Activated CD4-positive, alpha-beta T cell treated with anti-CD3 and anti-CD28 coated beads, Interleukin-2, amount 50 U/mL, for 16 hours (primary cell): ENCODE data around the gene SCLT1.

Experiments
- DNase-seq: peaks from one replicate; pipeline ENCODE4 v3.0.0-alpha.2; 2020

The SCLT1 gene

DNA sequence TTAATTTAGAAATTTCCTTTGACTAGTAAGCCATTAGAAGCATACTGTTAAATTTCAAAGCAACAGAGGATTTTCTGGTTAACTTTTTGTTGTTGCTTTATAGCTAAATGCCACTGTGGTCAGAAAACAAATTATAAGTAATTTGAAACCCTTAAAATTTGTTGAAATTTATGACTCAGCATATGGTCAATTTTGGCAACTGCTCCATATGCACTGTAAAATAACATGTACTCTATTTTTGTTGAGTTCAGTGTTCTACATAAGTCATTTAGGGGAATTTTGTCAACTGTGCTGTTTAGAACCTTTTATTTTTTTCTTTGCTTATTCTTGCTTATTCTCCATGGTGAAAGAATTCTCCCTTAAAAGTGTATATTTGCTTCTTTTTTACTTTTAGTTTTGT lies 28.6 kb downstream of the SCLT1 start:
- no peak for DNase-seq

DNA sequence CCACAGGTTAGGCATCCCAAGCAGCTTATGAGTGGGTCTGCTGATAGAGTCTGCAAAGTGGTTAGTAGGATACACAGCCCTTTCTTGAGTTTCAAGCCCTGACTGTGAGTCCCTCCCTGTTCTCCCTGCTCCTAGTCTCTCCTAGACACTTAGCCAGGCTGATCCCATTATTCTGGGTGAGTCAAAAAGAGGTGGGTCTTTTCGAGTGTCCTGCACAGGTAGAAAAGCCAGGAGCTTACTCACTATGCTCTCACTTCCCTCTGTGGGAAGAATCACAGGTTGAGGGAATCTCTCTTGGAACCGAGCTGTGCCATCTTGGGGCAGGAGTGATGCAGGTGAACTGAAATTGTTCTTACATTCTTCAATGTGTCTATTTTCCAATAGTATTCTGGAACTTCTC lies 29.7 kb downstream of the SCLT1 start:
- no peak for DNase-seq

DNA sequence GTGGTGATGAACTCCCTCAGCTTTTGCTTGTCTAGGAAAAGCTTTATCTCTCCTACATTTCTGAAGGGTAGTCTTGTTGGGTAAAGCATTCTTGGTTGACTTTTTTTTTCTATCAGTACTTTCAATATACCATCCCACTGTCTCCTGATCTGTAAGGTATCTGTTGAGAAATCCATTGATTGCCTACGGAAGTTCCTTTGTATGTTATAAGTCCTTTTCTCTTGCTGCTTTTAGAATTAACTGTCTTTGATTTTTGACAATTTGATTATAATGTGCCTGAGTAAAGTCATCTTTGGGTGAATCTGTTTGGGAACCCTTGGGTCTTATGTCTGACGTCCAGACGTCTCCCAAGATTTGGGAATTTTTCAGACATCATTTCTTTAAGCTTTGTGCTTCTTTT lies 30.8 kb downstream of the SCLT1 start:
- no peak for DNase-seq

DNA sequence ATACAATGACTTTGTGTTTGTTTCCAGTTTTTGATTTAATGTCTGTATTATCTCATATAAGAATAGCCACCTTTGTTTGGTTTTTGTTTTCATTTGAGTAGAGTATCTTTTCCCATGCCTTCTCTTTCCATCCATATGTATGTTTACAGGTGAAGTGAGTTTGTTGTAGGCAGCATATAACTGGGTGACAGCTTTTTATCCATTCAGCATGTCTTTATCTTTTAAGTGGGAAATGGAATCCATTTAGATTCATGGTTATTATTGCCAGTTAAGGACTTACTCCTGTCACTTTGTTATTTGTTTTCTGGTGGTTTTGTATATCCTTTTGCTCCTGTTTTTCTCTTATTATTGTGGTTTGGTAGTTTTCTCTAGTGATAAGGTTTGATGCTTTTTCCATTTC lies 34.3 kb downstream of the SCLT1 start:
- DNase-seq, result no peak

DNA sequence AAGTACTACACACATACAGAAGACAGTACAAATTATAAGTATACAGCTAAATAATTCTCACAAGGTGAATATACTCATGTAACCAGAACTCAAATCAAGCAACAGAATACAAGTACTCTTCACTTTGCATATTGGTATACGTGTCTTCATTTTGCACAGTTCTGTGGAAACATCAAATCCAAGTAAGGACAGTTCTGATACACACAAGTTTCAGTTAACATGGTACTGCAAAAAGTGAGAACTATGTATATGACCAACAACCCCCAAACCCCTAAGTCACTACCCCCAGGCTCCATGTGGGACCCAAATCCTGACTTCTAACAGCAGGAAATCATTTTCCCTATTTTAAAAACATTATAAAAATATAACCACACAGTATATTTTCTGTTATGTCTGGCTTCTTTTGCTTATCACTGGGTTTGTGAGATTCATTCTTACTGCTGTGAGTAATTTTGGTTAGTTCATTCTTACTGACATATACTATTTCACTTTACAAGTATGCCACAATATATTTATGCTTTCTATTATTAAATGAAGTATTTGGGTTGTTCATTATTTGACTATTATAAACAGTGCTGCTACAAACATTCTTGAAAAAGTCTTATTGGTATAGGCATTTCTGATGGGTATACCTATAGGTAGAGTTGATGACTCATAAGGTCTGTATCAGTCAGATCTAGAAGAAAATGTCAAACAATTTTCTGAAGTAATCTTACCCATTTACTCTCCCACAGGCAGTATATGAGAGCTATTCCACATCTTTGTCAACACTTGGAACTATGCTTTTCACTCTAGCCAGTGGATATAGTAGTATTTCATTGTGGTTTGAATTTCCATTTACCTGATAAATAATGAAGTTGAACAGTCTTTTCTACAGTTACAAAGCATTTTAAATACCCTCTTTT lies 47.0 kb downstream of the SCLT1 start:
- DNase-seq, result peak; percentile 45

DNA sequence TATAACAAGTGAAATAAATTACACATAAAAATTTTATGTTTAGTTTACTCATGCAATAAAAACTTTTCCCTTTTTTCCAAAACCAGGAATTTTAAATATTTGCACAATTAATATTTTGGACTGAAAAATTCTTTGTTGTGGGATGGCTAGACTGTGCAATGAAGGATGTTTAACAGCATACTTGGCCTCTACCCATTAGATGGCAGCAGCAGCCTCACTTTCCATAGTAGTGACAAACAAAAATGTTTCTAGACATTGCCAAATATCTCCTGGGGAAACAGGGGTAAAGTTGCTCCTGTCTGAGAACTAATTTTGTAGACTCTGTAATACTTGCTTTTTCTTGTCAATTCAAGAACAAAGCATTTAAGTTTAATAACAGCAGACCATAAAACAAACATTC lies 49.8 kb downstream of the SCLT1 start:
- DNase-seq, result no peak

DNA sequence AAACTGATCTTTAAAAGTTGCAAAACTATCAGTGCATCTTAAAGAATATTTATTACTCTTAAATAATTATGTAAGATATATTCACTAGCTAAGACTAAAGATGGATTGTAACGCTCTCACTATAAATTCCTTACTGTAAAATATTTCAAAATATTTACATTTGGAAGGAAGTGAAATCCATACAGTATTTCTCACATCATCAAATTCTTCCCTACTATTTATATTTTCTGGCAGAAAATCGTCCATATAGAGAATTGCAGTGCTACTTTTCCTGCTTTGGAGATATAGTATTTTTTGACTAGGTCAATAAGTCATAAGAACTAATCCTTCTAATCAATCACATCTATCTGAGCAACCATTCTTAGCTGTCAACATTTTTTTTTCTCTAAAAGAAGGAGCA lies 52.9 kb downstream of the SCLT1 start:
- DNase-seq, result no peak

DNA sequence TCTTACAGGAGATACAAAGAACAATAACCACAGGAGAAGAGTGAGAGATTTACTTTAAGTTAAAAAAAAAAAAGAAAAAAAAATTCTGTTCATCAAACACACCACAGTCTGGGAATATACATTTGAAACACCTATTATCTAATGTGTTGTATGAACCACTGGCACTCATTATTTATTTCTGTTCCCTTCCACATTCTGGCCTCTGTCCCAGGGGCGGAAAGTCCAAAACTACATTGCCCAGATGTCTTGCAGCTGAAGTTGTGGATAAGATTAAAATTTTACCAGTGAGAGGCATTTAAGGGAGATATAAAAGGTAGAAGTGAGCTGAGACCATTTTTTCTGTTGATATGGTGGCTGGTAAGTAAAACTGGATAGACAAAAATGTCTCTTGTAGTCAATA lies 56.2 kb downstream of the SCLT1 start:
- DNase-seq, result no peak

DNA sequence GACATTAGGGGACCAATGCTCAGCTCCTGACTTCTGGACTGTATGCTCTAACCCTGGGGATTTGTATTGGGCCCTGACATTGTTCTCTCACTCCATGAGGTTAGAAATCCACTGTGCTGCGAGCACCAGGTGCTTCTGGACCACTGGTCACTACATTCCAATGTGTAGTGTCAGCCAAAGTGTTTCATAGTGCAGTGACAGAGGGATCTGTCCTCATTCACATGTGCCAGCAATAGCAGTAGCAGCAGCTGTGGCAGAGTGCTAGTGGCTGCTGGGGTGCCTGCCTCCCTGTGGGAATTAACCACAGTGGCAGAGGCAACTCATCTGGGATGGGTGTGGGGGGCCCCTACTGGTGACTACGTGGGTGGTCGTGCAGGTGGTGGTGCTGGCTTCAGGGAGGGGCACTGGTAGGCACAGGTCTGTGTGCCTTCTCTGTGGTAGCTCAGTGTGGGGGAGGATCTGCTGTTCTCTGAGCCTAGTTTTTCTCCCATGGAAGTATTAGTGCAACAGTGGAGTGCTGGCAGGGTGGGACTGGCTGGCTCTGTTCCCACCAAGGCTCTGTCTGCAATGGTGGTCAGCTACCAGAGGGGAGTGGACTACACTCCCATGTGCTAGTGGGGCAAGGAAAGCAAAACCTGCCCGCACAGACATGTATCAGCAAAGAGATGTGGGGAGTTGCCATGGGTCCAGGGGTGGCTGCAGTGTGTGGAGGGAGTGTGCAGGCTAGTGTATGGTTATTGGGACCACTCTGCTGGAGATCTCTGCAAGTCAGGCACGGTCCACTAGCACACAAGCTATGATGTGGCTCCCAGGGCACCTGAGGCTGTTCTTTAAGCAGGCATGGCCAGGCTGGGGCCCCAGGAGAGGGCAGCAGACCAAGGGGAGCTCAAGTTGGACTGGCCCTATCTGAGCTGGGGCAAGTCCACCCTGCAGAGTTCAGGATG lies 78.5 kb downstream of the SCLT1 start:
- no peak for DNase-seq

DNA sequence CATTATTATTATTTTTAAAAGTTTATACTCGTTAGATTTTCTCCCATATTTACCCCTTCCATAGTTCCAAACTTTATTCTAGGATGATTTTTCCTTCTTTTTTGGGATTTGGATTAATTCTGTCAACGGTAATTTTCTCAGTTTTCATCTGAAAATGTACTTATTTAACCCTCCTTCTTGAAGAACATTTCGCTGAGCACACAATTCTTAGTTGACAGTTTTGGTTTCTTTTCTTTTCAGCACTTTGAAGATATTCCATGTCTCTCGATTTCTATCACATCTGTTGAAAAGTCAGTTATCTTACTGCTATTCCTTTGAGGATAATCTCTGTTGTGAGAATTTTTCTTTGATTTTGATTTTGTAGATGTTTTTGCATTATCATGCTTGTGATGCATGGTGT lies 85.2 kb downstream of the SCLT1 start:
- no peak for DNase-seq

DNA sequence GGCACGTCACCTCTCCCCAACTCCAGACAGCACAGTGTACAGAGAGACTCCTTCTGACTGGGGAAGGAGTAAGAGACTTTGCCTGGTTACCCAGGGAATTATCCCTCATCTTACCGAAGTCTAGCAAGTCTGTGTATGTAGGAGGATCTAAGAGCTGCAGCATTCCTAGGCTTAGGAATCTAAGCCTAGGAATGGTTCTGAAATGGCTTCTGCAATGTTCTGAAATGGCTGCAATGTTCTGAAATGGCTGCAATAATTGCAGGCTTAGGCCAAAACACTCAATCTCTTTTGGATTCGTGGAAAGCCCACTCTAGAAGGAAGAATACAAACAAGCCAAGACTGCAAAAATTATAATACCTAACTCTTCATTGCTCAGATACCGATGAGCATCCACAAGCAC lies 106.4 kb downstream of the SCLT1 start:
- no peak for DNase-seq

DNA sequence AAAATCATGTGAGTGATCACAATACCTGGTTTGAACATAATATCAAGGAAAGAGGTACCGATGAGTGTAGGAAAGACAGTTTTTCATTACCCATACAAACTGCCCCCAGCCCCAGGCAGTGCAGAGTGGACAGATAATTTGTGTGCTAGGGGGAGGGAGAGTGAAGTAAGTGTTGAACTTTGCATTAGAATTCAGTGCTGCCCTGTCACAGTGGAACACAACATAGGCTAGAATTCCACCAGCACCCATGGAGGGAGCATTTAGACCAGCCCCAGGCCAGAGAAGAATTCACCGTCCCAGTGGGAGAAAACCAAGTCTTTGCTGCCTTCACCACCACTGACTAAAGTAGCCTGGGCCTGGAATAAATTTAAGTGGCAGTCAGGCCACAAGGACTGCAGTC lies 107.3 kb downstream of the SCLT1 start:
- DNase-seq, result no peak

DNA sequence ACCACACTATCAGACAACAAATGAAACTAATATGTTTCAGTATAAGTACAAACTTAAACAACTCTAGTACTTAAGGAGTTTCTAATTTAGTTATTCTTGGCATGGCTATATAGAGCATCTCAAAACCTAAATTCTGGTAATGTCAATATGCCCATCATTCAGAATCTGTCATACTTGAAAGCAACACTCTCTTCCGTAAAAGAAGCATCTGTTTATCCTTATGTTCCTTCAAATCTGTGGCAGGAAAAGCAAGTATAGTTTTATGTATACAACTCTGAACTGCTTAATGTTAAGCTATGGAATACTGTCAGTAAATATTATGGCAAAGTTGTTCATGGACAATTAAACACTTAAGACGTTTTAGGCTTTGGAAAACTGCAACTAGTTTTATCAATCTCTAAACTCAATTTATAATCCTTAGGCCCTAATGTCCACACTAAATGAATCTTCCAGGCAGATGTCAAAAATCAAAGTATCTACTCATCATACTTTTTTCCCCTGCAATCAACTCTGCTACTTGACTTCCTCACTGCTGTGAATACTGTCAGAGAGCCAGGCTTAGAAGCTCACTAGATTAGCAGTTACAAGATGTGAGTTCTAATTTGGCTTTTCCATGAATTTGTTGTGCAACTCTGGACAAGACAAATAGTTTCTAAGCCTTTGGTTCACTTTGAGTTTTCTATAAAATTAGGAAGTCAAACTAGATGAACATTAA lies 109.4 kb downstream of the SCLT1 start:
- no peak for DNase-seq

DNA sequence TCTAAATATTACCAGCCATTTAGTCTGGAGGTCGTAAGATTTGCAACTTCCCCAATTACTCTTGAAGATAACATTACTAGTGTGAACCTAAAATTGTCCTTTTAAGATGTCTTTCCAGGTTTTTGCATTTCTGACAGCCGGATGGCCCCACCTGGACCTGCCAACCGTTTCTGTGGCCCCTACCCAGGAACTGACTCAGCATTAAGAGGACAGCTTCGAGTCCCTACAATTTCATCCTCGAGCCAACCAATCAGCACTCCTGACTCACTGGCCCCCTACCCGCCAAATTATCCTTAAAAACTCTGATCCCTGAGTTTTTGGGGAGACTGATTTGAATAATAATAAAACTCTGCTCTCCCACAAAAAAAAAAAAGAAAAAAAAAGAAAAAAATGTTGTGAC lies 112.0 kb downstream of the SCLT1 start:
- DNase-seq, result no peak

DNA sequence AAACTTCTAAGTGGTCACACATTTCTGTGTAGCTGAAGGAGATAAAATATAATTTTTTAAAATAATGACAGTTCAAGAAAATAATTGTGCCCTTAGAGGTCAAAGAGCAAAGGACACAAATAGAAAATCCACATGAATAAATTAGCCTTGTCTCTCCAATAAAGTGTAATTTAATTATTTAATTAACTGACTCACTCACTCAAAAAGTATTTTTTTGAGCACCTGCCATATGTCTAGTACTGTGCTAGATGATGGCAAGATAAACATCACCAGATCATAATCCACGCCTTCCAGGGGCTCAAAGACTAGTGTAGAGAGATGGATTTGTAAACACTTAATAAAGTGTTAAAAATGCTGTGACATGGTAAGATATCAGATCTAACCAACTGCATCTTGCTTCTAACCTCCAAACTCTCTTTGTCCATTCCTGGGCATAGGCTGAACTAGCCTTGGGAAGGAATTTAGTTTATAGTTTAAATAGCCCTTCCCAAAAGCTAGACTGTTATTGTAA lies 112.5 kb downstream of the SCLT1 start:
- DNase-seq, result no peak

DNA sequence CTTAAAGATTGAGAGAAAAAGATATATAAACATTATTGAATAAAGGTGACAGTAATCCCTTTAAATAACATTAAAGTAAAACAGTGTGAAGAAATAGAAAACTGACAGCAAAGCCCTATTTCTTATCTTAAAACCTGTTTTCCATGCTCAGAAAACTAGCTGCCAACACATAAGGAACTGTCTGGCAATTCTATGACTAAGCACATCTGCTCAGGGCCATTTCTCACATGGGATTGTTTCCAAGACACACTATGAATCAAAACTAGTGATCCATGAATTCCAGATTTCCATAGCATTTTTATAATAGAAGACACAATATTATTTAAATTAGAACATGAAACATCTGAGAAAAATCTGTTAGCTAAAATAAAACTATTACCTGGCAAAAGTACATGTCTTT lies 113.4 kb downstream of the SCLT1 start:
- no peak for DNase-seq

DNA sequence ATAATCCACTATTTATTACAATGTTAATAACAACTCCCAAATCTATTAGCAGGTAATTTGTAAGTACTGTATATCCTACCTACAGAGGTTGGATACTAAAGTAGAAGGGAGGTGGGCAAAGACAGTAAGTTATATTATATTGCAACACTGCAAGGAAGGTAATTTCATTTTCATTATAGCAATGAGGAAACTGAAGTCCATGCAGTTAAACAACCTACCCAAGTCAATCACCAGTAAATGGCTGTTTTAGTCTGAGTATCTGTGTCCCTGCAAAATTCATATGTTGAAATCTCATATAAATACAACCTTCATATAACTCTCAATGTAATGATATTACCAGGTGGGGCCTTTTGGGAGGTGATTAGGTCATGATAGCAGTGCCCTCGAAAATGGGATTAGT lies 114.4 kb downstream of the SCLT1 start:
- no peak for DNase-seq

DNA sequence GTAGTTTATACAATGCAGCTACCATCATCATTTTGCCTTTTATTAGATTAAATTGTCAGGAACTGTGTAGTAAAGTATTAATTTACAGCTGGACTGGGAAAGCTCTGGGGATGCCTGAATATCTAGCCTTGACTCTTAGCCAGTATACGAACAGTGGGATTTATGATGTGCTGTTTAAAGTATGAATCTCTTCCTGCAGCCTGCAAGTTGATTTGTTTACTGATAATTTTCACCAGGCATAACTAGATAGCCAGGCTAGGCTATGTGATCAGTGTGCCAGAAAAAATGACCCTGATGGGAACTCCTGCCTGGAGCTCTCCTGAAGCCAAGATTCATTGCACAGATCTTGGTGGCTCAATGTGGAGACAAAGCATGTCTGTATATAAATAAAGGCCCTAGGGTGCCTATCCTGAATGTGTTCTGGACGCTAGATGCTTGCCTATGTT lies 119.2 kb downstream of the SCLT1 start:
- no peak for DNase-seq

DNA sequence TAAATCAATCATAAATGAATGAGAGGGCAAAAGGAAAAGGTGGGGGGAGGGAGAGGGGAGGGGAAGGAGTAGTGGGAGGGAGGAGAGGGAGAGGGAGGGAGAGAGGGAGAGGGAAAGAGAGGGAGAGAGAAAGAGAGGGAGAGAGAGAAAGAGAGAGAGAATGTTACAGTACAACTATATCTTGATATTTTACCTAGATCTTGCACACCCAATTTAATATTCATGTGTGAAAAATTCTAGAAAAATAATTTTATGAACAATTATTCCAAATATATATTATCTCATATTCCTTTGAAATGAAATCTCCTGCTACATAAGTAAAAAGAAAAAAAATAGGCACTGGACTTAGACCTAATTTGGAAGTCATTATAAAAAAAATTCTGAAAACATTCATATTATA lies 120.0 kb downstream of the SCLT1 start:
- DNase-seq, result no peak

DNA sequence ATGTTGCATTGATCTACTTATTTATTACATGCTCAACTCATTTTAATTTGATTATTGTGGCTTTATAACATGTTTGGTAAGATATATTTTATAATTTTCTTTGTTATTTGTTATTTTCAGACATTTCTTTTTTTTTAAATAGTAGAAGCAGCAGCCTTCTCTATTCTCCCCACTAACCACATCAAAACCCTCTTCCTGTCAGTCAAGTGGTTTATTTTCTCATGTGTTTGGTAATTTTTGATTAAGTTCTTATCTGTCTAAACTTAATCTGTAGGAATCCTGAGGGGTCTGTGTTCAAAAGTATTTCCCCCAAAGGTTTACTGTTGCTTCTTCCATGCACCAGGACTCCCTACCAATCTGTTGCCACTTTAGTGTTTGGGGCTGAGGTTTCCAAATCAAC lies 131.9 kb downstream of the SCLT1 start:
- DNase-seq, result no peak

DNA sequence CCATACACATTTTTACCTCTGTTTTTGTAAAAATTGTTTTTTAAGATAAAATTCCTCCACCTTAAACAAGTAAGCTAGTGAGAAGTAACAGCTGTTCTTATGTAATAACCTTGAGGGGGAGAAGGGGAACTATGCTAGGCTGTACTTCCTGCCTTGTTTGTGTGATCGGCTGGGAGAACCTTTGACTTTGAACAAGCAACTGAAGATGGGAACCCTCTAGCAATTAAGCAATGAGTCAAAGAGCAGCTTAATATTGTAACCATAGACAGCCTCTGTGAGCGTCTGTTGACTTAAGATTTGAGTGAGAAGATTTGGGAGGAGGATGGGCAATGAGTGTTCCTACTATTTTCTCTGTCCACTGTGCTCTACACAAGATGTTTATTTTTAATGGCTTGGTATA lies 135.1 kb downstream of the SCLT1 start:
- DNase-seq, result no peak

DNA sequence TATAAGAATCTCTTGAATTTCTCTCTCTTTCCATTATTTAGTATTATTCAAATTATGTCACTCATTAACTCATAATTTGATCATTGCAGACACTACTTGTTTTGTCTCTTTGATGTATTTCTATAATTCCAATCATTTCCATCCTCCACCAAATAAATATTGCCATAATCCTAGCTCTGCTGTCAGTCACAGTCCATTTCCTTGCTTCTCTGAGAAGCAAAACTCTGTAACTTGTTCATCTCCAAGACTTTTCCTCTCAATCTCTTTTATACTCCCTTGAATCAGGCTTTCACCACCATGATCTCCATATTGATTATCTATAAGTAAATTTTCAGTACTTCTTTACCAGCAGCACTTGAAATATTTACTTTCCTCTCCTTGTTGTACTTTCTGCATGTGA lies 135.9 kb downstream of the SCLT1 start:
- no peak for DNase-seq

DNA sequence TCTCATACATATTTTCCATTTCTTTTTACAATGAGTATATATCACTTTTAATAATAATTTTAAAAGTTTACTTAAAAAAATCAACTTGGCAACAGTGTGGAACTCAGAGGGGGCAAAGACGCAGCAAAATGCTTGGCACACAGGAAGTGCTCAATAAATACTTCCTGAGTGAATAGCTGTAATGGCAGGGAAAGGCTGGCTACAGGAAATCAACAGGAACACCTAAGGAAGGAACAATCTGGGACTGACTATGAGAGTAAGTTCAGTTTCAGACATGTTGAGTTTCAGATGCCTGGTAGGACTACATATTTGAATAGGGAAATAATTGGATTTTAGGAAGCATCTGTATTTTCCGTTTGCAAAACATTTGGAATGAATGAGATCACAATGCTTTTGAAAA lies 137.6 kb downstream of the SCLT1 start:
- no peak for DNase-seq
